Neural progenitor cell (in vitro differentiated cells): ENCODE results near the gene CCDC81.

Experiments
- CTCF ChIP-seq: fragments of 200-600 bp; sonication (generic); IDR thresholded peaks from 2 replicates; pipeline ENCODE4 v1.5.1; 2017; ENCODE audit warnings: antibody characterized with exemption, mild to moderate bottlenecking
- EZH2phosphoT487 ChIP-seq: fragments of 200-600 bp; sonication (generic); IDR thresholded peaks from 2 replicates; pipeline ENCODE4 v1.6.1; 2017; ENCODE audit warnings: antibody characterized with exemption

- TF ChIP-seq CTCF (peak; percentile 37), EZH2phosphoT487 (no peak)
Measured at GRCh38 chr11:86408845-86409244, 34.2 kb downstream of the CCDC81 start.
